NT2/D1 (cell line): ENCODE data around the gene PIEZO1.

ENCODE experiments used
- DNase-seq: peaks from one replicate; pipeline ENCODE4 v3.0.0-alpha.2; 2011; ENCODE audit warnings: low read depth, low spot score
- H3K27me3 ChIP-seq: 2 replicates; pipeline ENCODE4 v1.6.0; 2011; ENCODE audit warnings: mild to moderate bottlenecking; ENCODE audit not compliant: insufficient read length, insufficient read depth
- H3K36me3 ChIP-seq: 2 replicates; pipeline ENCODE4 v1.6.1; 2011; ENCODE audit warnings: mild to moderate bottlenecking, low read length, mixed read lengths; ENCODE audit not compliant: insufficient read depth, insufficient read length
- H3K4me1 ChIP-seq: 2 replicates; pipeline ENCODE4 v1.5.1; 2011; ENCODE audit not compliant: insufficient read depth, insufficient read length
- H3K4me3 ChIP-seq: 2 replicates; pipeline ENCODE4 v1.5.1; 2011; ENCODE audit warnings: low read depth; ENCODE audit not compliant: insufficient read length
- H3K9ac ChIP-seq: 2 replicates; pipeline ENCODE4 v1.6.0; 2011; ENCODE audit warnings: low read depth; ENCODE audit not compliant: insufficient read length
- H3K9me3 ChIP-seq: 2 replicates; pipeline ENCODE4 v1.5.1; 2011; ENCODE audit warnings: mild to moderate bottlenecking, low read length; ENCODE audit not compliant: insufficient read depth
- SUZ12 ChIP-seq: IDR thresholded peaks from 2 replicates; pipeline ENCODE4 v1.6.1; 2011; ENCODE audit not compliant: insufficient read length, insufficient read depth; ENCODE audit errors: extremely low read depth
- YY1 ChIP-seq: IDR thresholded peaks from 2 replicates; pipeline ENCODE4 v1.6.1; 2011; ENCODE audit not compliant: insufficient read length, insufficient read depth
- ZNF274 ChIP-seq: IDR thresholded peaks from 2 replicates; pipeline ENCODE4 v1.6.1; 2011; ENCODE audit warnings: mild to moderate bottlenecking, low read depth, low read length

Gene PIEZO1

GRCh38 chr16:88760424-88761142 is 24.4 kb downstream of the PIEZO1 start:
- Histone ChIP-seq H3K9ac (no peak overlapping the region), H3K4me1 (peaks cover 60% of the 10 kb centered on the region)
- TF ChIP-seq ZNF274, result no peak
- no peak for TF ChIP-seq SUZ12

GRCh38 chr16:88759976-88760350 is 25.1 kb downstream of the PIEZO1 start:
- no peak for DNase-seq
- H3K36me3 ChIP-seq, result peaks cover 45% of the 10 kb centered on the region
- TF ChIP-seq SUZ12 (no peak), ZNF274 (no peak), YY1 (no peak)
- H3K4me1 ChIP-seq, result peaks cover 58% of the 10 kb centered on the region
- H3K4me3 ChIP-seq, result no peak overlapping the region
- H3K27me3 ChIP-seq, result peaks cover 17% of the 10 kb centered on the region
- H3K9me3 ChIP-seq, result no peaks in the 10 kb centered on the region
- no peak overlapping the region for H3K9ac ChIP-seq

More at GRCh38 chr16:88760424-88761142, 24.4 kb downstream of the PIEZO1 start:
- Histone ChIP-seq H3K36me3 (peaks cover 45% of the 10 kb centered on the region), H3K27me3 (peaks cover 21% of the 10 kb centered on the region), H3K4me3 (no peak overlapping the region), H3K9me3 (no peaks in the 10 kb centered on the region)
- DNase-seq, result no peak

DNA sequence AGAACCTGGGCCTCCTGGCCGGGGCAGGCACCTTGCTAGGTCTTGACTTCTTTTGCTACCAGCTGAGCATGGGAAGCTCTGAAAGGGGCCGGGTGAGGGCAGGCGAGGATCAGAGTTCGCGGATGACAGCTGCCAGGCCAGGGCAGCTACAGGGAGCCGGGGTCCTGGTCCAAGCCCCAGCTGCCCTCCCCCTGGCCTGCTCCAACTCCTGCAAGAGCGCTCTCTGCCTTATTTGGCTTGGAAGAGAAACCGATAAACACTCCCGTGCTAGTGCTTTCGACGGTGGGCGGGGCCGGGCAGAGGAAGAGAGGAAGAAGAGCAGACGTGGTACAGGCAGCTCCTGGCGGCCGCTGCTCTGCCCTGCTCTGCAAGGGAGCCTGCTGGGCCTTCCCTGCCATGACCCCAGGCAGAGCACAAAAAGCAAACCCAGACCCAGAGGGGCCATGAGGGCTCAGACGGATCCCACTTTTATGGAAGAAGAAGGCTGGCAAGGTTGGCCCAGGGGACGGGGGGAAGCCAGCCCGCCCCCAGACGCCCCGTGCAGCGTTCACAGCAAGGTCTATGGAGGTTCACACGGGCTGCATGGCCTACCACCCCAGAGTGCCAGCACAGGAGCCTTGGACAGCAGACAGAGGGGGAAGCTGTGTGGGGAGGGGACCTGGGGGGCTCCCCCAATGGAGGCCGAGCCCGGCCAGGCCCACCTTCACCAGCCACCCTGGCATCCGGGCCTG is 25.6 kb downstream of the PIEZO1 start:
- H3K4me1 ChIP-seq, result peaks cover 60% of the 10 kb centered on the region
- no peaks in the 10 kb centered on the region for H3K9me3 ChIP-seq
- H3K36me3 ChIP-seq, result peaks cover 48% of the 10 kb centered on the region
- TF ChIP-seq YY1 (no peak), SUZ12 (no peak), ZNF274 (no peak)
- H3K4me3 ChIP-seq, result no peak overlapping the region
- no peak for DNase-seq
- peaks cover 13% of the 10 kb centered on the region for H3K27me3 ChIP-seq
- H3K9ac ChIP-seq, result no peak overlapping the region

- DNase-seq, result no peak
- no peak for TF ChIP-seq SUZ12
- TF ChIP-seq YY1, result no peak
- Histone ChIP-seq H3K9ac (no peak overlapping the region), H3K4me3 (no peak overlapping the region), H3K27me3 (peaks cover 13% of the 10 kb centered on the region), H3K4me1 (peaks cover 60% of the 10 kb centered on the region), H3K36me3 (peaks cover 45% of the 10 kb centered on the region), H3K9me3 (no peaks in the 10 kb centered on the region)
These were observed 26.1 kb downstream of the PIEZO1 start for GRCh38 chr16:88758944-88759244.

DNA sequence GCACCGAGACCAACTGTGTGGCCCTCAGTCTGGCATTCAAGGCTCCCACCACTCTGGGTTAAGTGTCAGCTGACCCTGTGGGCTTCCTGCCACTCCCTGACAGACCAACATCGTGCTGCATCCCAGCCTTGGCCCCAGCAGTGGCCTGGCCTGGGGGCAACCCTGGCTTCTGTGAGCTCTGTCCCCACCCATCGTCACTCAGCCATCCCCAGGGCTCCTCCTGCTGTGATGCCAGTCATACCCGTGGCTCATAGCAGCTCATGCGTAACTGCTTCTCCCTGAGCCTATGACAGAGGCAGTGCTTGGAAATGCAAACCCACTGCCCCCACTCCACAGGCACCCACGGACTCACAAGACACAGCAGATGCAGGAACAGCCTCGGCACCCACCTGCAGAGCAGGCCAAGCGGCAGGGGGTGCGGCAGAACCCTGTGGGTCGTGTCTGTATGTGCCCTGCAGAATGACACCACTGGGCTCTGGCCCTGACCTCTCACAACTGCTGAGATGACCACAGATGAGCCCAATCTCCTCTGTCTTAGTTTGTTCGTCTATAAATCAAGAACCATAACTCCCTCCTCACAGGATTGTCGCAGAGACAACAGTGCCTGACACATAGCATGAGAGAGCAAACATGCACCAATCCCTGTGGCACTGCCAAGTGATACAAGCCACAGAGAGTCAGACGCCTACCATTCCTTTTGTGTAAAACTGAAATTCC is 26.6 kb downstream of the PIEZO1 start:
- Histone ChIP-seq H3K27me3 (peaks cover 13% of the 10 kb centered on the region), H3K9ac (no peak overlapping the region), H3K4me3 (no peak overlapping the region), H3K4me1 (peaks cover 56% of the 10 kb centered on the region), H3K9me3 (no peaks in the 10 kb centered on the region), H3K36me3 (peaks cover 49% of the 10 kb centered on the region)
- DNase-seq, result no peak
- TF ChIP-seq YY1 (no peak), SUZ12 (no peak), ZNF274 (no peak)

- H3K27me3 ChIP-seq, result peaks cover 5% of the 10 kb centered on the region
- no peaks in the 10 kb centered on the region for H3K9me3 ChIP-seq
- no peak for DNase-seq
- no peak overlapping the region for H3K4me3 ChIP-seq
- H3K36me3 ChIP-seq, result peaks cover 50% of the 10 kb centered on the region
- TF ChIP-seq YY1 (no peak), ZNF274 (no peak), SUZ12 (no peak)
- H3K4me1 ChIP-seq, result peaks cover 42% of the 10 kb centered on the region
- H3K9ac ChIP-seq, result peak overlapping the region; percentile 70
These were observed 29.1 kb downstream of the PIEZO1 start for GRCh38 chr16:88755745-88756443.
